GM19372 (cell line): ENCODE data around the gene CRYBB1.

Experiments
- ATAC-seq: cut with Tn5 transposase; IDR thresholded peaks from one replicate; pipeline ENCODE4 v1.9.1; 2021; ENCODE audit warnings: mild to moderate bottlenecking, low read depth, moderate library complexity; ENCODE audit not compliant: unreplicated experiment

CRYBB1 gene

GRCh38 chr22:26610072-26610958 lies 7.5 kb downstream of the CRYBB1 start:
- peak; percentile 77 for ATAC-seq

GRCh38 chr22:26609287-26609686 lies 8.5 kb downstream of the CRYBB1 start:
- ATAC-seq: no peak

GRCh38 chr22:26608129-26608528 lies 9.7 kb downstream of the CRYBB1 start:
- ATAC-seq: no peak

- no peak for ATAC-seq
Measured at GRCh38 chr22:26606611-26607010, 11.2 kb downstream of the CRYBB1 start.

GRCh38 chr22:26604368-26604767 lies 13.5 kb downstream of the CRYBB1 start:
- no peak for ATAC-seq

GRCh38 chr22:26602127-26602526 lies 15.7 kb downstream of the CRYBB1 start:
- ATAC-seq: no peak

GRCh38 chr22:26601726-26602125 lies 16.1 kb downstream of the CRYBB1 start:
- no peak for ATAC-seq

- no peak for ATAC-seq
Measured at GRCh38 chr22:26599505-26599904, 18.3 kb downstream of the CRYBB1 start.

GRCh38 chr22:26597480-26597879 lies 20.3 kb downstream of the CRYBB1 start:
- ATAC-seq: no peak

- no peak for ATAC-seq
Measured at GRCh38 chr22:26597026-26597425, 20.8 kb downstream of the CRYBB1 start.

- no peak for ATAC-seq
Measured at GRCh38 chr22:26593763-26594162, 24.1 kb downstream of the CRYBB1 start.

- peak; percentile 65 for ATAC-seq
Measured at GRCh38 chr22:26592421-26592891, 25.4 kb downstream of the CRYBB1 start.

GRCh38 chr22:26589845-26590736 lies 27.7 kb downstream of the CRYBB1 start, which contains the start of gene TPST2:
TPST2 (minus strand) TSS chr22:26590132; CDS start chr22:26541630, 48,502 bp downstream.
- ATAC-seq: peak; percentile 65

GRCh38 chr22:26589367-26589844 lies 28.4 kb downstream of the CRYBB1 start:
- ATAC-seq: peak; percentile 5

- ATAC-seq: no peak
Measured at GRCh38 chr22:26588729-26589366, 29.0 kb downstream of the CRYBB1 start.

- ATAC-seq: no peak
Measured at GRCh38 chr22:26587991-26588613, 29.7 kb downstream of the CRYBB1 start.

GRCh38 chr22:26586556-26587325 lies 31.1 kb downstream of the CRYBB1 start:
- no peak for ATAC-seq

- ATAC-seq: no peak
Measured at GRCh38 chr22:26585104-26585790, 32.6 kb downstream of the CRYBB1 start.

- no peak for ATAC-seq
Measured at GRCh38 chr22:26584010-26584409, 33.8 kb downstream of the CRYBB1 start.
